Activated naive CD8-positive, alpha-beta T cell treated with anti-CD3 and anti-CD28 coated beads, Interleukin-2, amount 50 U/mL, for 24 hours (primary cell): ENCODE data around the gene CRYBB1.
"Not testable (repeated sequence)": the region's sequence is repeated elsewhere in the genome, so short reads cannot be mapped to it uniquely, and the experiment has no call there.

Experiments used
- ATAC-seq: fragments of 150-1000 bp; cut with Tn5 transposase; one replicate; pipeline ENCODE4 v1.10.0; 2021
- DNase-seq: peaks from one replicate; pipeline ENCODE4 v3.0.0; 2021
- H3K27ac Mint-ChIP-seq: one replicate; pipeline ENCODE4 v1.8.0; 2021; ENCODE audit warnings: mild to moderate bottlenecking, mixed read lengths
- H3K27me3 Mint-ChIP-seq: one replicate; pipeline ENCODE4 v1.8.0; 2021; ENCODE audit warnings: mixed read lengths
- H3K36me3 Mint-ChIP-seq: one replicate; pipeline ENCODE4 v1.8.0; 2021; ENCODE audit warnings: low read depth, mixed read lengths
- H3K4me1 Mint-ChIP-seq: one replicate; pipeline ENCODE4 v1.8.0; 2021; ENCODE audit warnings: mixed read lengths
- H3K4me3 Mint-ChIP-seq: one replicate; pipeline ENCODE4 v1.8.0; 2021; ENCODE audit warnings: mild to moderate bottlenecking, moderate library complexity, mixed read lengths
- H3K9me3 Mint-ChIP-seq: one replicate; pipeline ENCODE4 v1.8.0; 2021; ENCODE audit warnings: mixed read lengths

The CRYBB1 gene

DNA sequence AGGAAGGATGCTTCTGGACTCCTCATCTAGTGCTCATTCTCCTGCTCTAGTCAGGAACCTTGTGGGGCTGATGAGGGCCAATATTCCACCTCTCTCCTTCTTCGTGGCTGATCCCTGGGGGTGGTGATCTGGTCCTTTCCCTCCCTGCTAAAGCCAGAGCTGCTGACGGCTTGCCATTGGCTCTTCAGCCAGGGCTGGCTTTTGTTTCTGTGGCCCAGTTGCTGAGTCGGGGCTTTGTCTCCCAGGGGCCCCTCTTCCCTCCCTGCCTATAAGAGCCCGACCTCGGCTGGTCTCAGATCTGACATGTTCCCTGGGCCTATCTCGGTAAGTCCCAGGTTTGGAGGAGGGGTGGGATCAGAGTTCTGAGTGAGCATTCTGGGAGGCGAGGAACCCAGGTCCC lies 3.8 kb upstream of the CRYBB1 start, which contains the start of gene CRYBA4:
Gene CRYBA4 (plus strand): TSS at position 301 of the 400 bp plus-strand sequence. CDS start 634 bp downstream, outside the sequence.
- Mint-ChIP-seq H3K27ac (no peak within 1 kb of the TSS), H3K36me3 (no peaks in the 10 kb centered on the region), H3K4me1 (peaks cover 6% of the 10 kb centered on the region), H3K4me3 (no peak within 1 kb of the TSS), H3K27me3 (no peaks in the 10 kb centered on the region), H3K9me3 (no peaks in the 10 kb centered on the region)
- no peak for DNase-seq
- ATAC-seq, result no peak

- DNase-seq (no peak), ATAC-seq (no peak)
- no peak overlapping the region for H3K4me3 Mint-ChIP-seq
- no peaks in the 10 kb centered on the region for H3K27me3 Mint-ChIP-seq
- H3K27ac Mint-ChIP-seq, result no peak overlapping the region
- H3K9me3 Mint-ChIP-seq, result no peaks in the 10 kb centered on the region
- H3K4me1 Mint-ChIP-seq, result peaks cover 6% of the 10 kb centered on the region
- H3K36me3 Mint-ChIP-seq, result no peaks in the 10 kb centered on the region
Observed at GRCh38 chr22:26620197-26620596, 2.4 kb upstream of the CRYBB1 start.

GRCh38 chr22:26619510-26619909 lies 1.7 kb upstream of the CRYBB1 start:
- H3K9me3 Mint-ChIP-seq, result no peaks in the 10 kb centered on the region
- DNase-seq, result no peak
- H3K27ac Mint-ChIP-seq, result no peak overlapping the region
- H3K4me3 Mint-ChIP-seq, result no peak overlapping the region
- H3K27me3 Mint-ChIP-seq, result no peaks in the 10 kb centered on the region
- no peak for ATAC-seq
- no peaks in the 10 kb centered on the region for H3K36me3 Mint-ChIP-seq
- H3K4me1 Mint-ChIP-seq, result peaks cover 9% of the 10 kb centered on the region

- peaks cover 9% of the 10 kb centered on the region for H3K4me1 Mint-ChIP-seq
- no peaks in the 10 kb centered on the region for H3K9me3 Mint-ChIP-seq
- no peak overlapping the region for H3K4me3 Mint-ChIP-seq
- no peak overlapping the region for H3K27ac Mint-ChIP-seq
- ATAC-seq (no peak), DNase-seq (no peak)
- no peaks in the 10 kb centered on the region for H3K27me3 Mint-ChIP-seq
- no peaks in the 10 kb centered on the region for H3K36me3 Mint-ChIP-seq
Observed at GRCh38 chr22:26618455-26618854, 628 bp upstream of the CRYBB1 start.

DNA sequence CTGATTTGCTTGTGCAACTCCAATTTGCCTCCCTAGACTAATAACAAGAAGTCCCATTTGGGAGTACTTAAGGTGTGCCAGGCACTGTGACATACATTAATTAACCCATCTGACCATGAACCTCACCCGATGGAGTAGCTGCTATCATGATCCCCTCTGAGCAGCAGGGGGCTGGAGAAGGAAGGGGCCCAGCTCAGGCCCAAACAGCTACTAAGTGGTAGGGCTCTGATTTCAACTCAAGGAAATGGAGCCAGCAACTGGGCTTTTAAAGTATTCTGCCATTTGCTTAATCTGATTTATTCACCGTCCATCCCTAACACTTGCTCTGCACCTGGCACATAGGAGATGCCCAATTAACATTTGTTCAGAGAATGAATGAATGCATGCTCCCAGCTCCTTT lies 1.2 kb downstream of the CRYBB1 start:
- no peak overlapping the region for H3K4me3 Mint-ChIP-seq
- H3K27ac Mint-ChIP-seq, result no peak overlapping the region
- no peak for DNase-seq
- no peaks in the 10 kb centered on the region for H3K36me3 Mint-ChIP-seq
- no peaks in the 10 kb centered on the region for H3K9me3 Mint-ChIP-seq
- H3K27me3 Mint-ChIP-seq, result no peaks in the 10 kb centered on the region
- H3K4me1 Mint-ChIP-seq, result peaks cover 9% of the 10 kb centered on the region
- no peak for ATAC-seq

DNA sequence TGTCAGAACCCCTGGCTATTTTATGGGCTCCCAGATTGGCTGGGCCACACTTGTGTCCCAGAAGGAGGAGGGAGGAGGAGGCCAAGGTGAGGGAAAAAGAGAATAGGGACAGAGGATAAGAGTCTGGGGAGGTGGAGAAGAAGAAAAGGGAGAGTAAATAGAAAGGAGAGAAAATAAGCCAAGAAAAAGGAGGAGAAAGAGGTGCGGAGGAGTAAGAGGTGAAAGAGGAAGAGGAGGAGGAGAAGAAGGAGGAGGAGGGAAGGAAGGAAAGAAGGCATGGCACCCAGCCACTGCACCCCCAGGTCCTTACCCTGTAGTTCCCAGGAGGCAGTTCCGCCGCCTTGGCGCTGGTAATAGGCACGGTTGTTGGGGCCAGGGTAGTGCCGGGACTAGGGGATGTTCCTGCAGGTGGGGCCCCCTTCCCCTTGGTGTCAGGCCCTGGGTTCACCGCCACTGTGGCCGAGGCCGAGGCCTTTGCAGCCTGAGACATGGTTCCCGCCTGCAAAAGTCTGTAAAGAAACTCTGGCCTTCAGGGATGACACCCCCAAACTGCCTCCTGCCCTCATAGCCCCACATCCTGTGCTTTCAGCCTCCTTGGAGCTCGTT lies 1.9 kb downstream of the CRYBB1 start:
- H3K27ac Mint-ChIP-seq, result no peak overlapping the region
- H3K27me3 Mint-ChIP-seq, result no peaks in the 10 kb centered on the region

GRCh38 chr22:26615149-26615548 lies 2.7 kb downstream of the CRYBB1 start:
- Mint-ChIP-seq H3K4me1 (peaks cover 20% of the 10 kb centered on the region), H3K27me3 (no peaks in the 10 kb centered on the region), H3K36me3 (no peaks in the 10 kb centered on the region), H3K27ac (no peak overlapping the region), H3K9me3 (no peaks in the 10 kb centered on the region), H3K4me3 (no peak overlapping the region)
- no peak for DNase-seq
- no peak for ATAC-seq

More for the DNA sequence above, 1.9 kb downstream of the CRYBB1 start:
- Mint-ChIP-seq H3K9me3 (no peaks in the 10 kb centered on the region), H3K4me1 (peaks cover 12% of the 10 kb centered on the region), H3K36me3 (no peaks in the 10 kb centered on the region), H3K4me3 (no peak overlapping the region)
- ATAC-seq (no peak), DNase-seq (no peak)

- Mint-ChIP-seq H3K9me3 (no peaks in the 10 kb centered on the region), H3K4me1 (peaks cover 28% of the 10 kb centered on the region)
Observed at GRCh38 chr22:26614322-26614721, 3.5 kb downstream of the CRYBB1 start.

DNA sequence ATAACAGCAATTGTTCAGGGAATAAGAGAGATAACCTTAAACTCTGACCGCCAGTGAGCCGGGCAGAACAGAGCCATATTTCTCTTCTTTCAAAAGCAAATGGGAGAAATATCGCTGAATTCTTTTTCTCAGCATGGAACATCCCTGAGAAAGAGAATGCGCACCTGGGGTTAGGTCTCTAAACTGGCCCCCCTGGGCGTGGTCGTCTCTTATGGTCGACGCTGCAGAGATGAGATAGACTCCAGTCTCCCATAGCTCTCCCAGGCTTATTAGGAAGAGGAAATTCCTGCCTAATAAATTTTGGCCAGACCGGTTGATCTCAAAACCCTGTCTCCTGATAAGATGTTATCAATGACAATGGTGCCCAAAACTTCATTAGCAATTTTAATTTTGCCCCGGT lies 4.1 kb downstream of the CRYBB1 start:
- not testable (repeated sequence) for H3K9me3 Mint-ChIP-seq, H3K36me3 Mint-ChIP-seq, DNase-seq, H3K27ac Mint-ChIP-seq, H3K27me3 Mint-ChIP-seq, H3K4me3 Mint-ChIP-seq, ATAC-seq
- H3K4me1 Mint-ChIP-seq, result peaks cover 32% of the 10 kb centered on the region

More at GRCh38 chr22:26614322-26614721, 3.5 kb downstream of the CRYBB1 start:
- Mint-ChIP-seq H3K36me3 (no peaks in the 10 kb centered on the region), H3K27me3 (no peaks in the 10 kb centered on the region), H3K27ac (no peak overlapping the region), H3K4me3 (no peak overlapping the region)
- no peak for ATAC-seq
- DNase-seq, result no peak

- DNase-seq (no peak), ATAC-seq (no peak)
- Mint-ChIP-seq H3K9me3 (no peaks in the 10 kb centered on the region), H3K4me1 (peaks cover 31% of the 10 kb centered on the region), H3K36me3 (no peaks in the 10 kb centered on the region), H3K27ac (no peak overlapping the region), H3K4me3 (no peak overlapping the region), H3K27me3 (no peaks in the 10 kb centered on the region)
Observed at GRCh38 chr22:26612652-26613051, 5.2 kb downstream of the CRYBB1 start.

- Mint-ChIP-seq H3K4me1 (peaks cover 32% of the 10 kb centered on the region), H3K27me3 (no peaks in the 10 kb centered on the region), H3K4me3 (no peak overlapping the region), H3K36me3 (no peaks in the 10 kb centered on the region), H3K27ac (no peak overlapping the region), H3K9me3 (no peaks in the 10 kb centered on the region)
- no peak for DNase-seq
- peak; percentile 72 for ATAC-seq
Observed at GRCh38 chr22:26610996-26611395, 6.8 kb downstream of the CRYBB1 start.

- no peaks in the 10 kb centered on the region for H3K36me3 Mint-ChIP-seq
- H3K4me1 Mint-ChIP-seq, result peaks cover 32% of the 10 kb centered on the region
- no peaks in the 10 kb centered on the region for H3K27me3 Mint-ChIP-seq
- H3K9me3 Mint-ChIP-seq, result no peaks in the 10 kb centered on the region
- peak; percentile 78 for ATAC-seq
- peak overlapping the region; percentile 39 for H3K4me3 Mint-ChIP-seq
- DNase-seq, result peak; percentile 61
- H3K27ac Mint-ChIP-seq, result peak overlapping the region; percentile 84
Observed at GRCh38 chr22:26610072-26610958, 7.5 kb downstream of the CRYBB1 start.

- Mint-ChIP-seq H3K27me3 (no peaks in the 10 kb centered on the region), H3K4me1 (peaks cover 31% of the 10 kb centered on the region), H3K27ac (no peak overlapping the region), H3K36me3 (no peaks in the 10 kb centered on the region), H3K4me3 (no peak overlapping the region), H3K9me3 (no peaks in the 10 kb centered on the region)
- ATAC-seq (no peak), DNase-seq (no peak)
Observed at GRCh38 chr22:26609287-26609686, 8.5 kb downstream of the CRYBB1 start.

GRCh38 chr22:26608129-26608528 lies 9.7 kb downstream of the CRYBB1 start:
- no peak for ATAC-seq

DNA sequence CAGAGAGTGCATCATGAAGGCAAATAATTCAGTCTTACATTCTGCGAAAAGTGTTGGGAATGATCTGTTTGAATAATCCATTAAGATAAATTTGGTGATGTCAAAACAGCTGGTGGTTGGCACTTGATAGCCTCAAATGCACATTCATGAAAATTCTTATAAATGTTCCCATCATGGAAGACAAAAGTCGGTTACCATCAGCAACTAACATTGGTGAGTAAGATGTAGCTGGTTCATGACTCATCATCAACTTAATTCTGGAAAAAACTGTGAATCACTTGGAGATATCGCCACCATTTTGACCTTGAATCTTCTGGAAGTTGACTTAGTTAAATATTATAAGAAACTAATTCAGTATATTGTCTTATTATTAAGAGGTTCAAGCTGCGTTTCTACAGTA lies 11.2 kb downstream of the CRYBB1 start:
- no peaks in the 10 kb centered on the region for H3K9me3 Mint-ChIP-seq
- DNase-seq, result no peak
- no peaks in the 10 kb centered on the region for H3K27me3 Mint-ChIP-seq

More at GRCh38 chr22:26608129-26608528, 9.7 kb downstream of the CRYBB1 start:
- Mint-ChIP-seq H3K9me3 (no peaks in the 10 kb centered on the region), H3K4me3 (no peak overlapping the region), H3K27ac (no peak overlapping the region), H3K27me3 (no peaks in the 10 kb centered on the region), H3K36me3 (no peaks in the 10 kb centered on the region), H3K4me1 (peaks cover 32% of the 10 kb centered on the region)
- DNase-seq, result no peak

More for the DNA sequence above, 11.2 kb downstream of the CRYBB1 start:
- Mint-ChIP-seq H3K4me3 (no peak overlapping the region), H3K4me1 (peaks cover 32% of the 10 kb centered on the region), H3K36me3 (no peaks in the 10 kb centered on the region), H3K27ac (no peak overlapping the region)
- ATAC-seq, result no peak
